HG03460 (cell line): ENCODE results near the gene GCHFR.

Source experiments
- ATAC-seq: cut with Tn5 transposase; IDR thresholded peaks from one replicate; pipeline ENCODE4 v1.9.1; 2021; ENCODE audit not compliant: unreplicated experiment

GCHFR gene

DNA sequence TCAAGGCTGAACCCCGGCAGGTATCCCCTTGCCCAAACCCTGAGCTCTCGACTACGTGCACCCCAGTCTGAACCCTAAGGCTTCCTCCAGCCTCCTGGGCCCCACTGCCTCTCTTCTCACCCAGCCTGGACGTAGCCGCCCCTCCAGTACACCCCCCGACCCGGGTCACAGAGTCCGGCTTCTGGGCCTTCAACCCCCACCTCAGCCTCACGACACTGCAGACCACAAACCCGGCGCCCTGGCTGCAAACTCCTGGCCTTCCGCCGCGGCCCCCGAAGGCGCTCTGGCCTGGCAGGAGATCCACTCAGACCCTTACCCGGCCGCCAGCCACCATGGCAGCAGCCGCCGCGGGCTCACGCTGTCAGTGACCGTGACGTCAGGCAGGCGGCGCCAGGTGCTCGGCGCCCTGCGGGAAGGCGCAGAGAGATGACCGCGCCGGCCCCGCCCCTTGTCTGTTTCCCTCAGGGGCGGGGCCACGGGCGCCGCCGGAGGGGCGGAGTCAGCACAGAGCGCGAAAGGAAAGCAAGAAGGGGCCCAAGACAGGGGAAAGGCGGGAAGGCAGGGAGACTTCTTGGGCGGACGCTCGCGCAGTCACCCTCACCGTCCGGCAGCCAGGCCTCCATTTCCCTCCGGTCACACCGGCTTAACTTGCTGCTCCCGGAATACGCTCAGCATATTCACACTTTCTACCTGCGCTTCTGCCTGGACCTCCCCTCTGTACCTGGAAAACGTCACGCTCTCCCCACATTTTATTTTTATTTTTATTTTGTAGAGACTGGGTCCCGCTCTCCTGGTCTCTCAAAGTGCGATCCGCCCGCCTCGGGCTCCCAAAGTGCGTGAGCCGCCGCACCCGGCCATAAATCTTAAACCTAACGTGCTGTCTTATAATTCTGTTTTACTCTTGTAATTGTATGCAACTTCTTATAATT lies 8.7 kb upstream of the GCHFR start, which contains the start of gene RMDN3:
TSS of gene RMDN3 (minus strand) at position 372 of the 929 bp plus-strand sequence. CDS start 471 bp downstream, outside the sequence.
- peak; percentile 82 for ATAC-seq

DNA sequence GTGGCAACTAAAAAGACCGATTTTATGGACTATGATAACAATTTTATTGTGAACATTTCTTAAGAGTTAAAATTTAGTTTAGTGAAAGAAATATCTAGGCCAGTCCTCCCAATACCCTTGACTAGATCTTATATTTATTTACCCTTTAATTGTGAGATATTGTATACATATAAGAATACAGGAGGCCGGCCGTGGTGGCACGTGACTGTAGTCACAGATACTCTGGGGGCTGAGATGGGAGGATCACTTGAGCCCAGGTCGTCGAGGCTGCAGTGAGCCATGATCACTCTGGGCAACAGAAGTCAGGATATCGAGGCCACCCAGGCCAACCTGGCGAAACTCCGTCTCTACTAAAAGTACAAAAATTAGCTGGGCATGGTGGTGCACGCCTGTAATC lies 8.1 kb upstream of the GCHFR start:
- no peak for ATAC-seq

- ATAC-seq = no peak
Measured at GRCh38 chr15:40756938-40757337, 6.9 kb upstream of the GCHFR start.

GRCh38 chr15:40759961-40760360 lies 3.9 kb upstream of the GCHFR start:
- no peak for ATAC-seq

DNA sequence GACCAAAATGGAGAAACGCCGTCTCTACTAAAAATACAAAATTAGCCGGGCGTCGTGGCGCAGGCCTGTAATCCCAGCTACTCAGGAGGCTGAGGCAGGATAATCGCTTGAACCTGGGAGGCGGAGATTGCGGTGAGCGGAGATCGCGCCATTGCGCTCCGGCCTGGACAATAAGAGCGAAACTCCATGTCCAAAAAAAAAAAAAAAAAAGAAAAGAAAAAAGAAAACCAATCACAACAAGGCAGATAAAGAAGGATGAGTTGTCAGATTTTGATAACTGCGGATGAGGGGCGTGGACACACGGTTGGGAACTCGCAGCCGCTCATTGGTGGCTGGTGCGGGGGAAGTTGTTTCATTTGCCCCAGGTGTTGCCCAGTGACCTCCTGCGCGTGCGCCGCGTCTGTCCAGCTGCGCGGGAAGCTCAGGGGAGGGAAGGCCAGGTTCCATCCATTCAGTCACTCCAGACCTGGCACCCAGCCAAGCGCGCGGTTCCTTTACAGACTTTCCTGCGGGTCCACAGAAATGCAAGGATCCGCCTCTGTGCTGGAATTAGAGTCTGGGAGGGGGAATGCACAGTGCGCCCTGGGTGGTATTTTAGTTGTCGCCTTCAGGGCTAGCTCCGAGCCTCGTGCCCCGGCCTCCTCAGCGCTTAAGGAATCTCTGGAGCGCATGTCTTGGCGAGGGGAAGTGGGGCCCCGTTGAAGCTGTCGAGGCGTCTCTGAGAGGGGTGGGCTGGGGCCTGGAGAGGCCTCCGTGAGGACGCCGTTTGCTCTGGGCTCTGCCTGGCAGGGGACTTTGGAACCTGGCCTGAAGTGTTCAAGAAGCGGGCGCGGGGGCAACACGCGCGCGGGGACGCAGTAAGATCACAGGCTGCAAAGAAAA lies 708 bp upstream of the GCHFR start:
- no peak for ATAC-seq

DNA sequence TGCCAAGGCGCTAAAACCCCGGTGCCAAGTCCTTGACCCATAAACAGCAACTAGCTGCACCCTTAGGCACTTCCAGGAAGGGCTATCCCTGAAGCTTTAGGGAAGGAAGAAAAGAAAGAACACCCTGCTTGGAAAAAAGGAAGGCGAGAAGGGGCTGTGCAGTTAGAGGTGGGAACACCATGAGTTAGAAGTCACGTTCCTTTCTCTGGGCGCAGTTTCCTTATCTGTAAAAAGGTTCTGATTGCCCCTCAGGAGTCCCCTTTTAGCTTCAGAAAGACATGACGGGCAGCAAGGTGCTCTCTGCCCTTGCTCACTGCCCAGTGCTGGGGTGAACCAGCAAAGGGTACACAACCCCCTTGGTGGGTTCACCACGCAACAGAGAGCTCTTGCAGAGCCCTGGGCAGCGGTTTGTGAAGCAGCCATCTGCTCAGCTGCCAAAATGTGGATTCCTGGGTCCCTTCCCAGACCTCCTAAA lies 798 bp downstream of the GCHFR start:
- no peak for ATAC-seq

DNA sequence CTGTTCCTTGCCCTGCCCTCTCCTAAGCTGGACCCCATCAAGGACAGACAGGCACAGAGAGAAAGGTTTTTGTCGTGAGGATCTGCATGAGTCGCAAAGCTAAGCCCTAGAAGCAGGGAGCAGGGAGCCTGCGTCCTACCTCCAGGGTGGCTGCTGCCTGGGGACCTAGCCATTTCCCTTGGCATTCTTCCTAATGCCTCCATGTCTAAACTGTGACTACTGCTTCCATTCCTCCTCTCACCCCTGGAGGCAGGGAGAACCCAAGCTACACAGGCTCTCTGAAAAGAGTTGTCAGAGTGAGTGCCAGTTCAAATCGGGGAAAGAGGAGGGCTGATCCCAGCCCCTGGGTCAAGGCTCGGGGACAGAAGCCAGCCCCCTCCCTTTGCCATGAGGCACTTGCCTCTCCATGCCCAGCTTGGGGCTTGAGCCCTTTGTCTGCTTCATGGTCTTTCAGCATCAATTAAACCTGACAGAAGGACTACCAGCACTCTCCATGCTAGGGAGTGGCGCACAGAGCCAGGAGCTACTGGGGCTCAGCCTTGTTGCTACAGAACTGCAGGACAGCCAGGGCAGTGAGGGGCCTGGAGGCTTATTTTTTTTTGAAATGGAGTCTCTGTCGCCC lies 2.4 kb downstream of the GCHFR start:
- no peak for ATAC-seq

GRCh38 chr15:40766906-40767837 lies 3.3 kb downstream of the GCHFR start:
- no peak for ATAC-seq

- ATAC-seq = no peak
Measured at GRCh38 chr15:40767838-40768500, 4.1 kb downstream of the GCHFR start.

- no peak for ATAC-seq
Measured at GRCh38 chr15:40768521-40769273, 4.8 kb downstream of the GCHFR start.

- ATAC-seq = peak; percentile 50
Measured at GRCh38 chr15:40769274-40770146, 5.6 kb downstream of the GCHFR start, which contains the start of gene C15orf62. C15orf62 (plus strand) TSS chr15:40769980; CDS start chr15:40770496, 516 bp downstream.

- ATAC-seq = no peak
Measured at GRCh38 chr15:40770147-40770721, 6.4 kb downstream of the GCHFR start.

DNA sequence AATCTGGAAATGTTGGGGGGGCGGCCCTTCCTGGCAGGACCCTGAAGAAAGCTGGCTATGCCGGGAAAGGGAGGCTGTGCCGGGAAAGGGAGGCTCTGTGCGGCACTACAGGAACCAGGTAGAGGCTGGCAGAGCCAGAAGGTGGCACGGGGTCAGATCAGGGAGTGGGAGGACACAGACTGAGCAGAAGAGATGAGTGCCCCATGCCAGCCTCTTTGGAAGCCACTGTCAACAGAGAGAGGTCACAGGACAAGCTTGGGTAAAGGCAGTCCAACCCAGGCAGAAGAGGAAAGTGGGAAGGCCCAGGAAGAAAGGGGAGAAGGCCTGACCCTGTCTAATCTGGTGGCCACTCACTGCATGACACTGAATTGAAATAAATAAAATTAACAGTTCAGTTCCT lies 7.4 kb downstream of the GCHFR start:
- no peak for ATAC-seq

GRCh38 chr15:40772014-40772413 lies 8.1 kb downstream of the GCHFR start:
- no peak for ATAC-seq

DNA sequence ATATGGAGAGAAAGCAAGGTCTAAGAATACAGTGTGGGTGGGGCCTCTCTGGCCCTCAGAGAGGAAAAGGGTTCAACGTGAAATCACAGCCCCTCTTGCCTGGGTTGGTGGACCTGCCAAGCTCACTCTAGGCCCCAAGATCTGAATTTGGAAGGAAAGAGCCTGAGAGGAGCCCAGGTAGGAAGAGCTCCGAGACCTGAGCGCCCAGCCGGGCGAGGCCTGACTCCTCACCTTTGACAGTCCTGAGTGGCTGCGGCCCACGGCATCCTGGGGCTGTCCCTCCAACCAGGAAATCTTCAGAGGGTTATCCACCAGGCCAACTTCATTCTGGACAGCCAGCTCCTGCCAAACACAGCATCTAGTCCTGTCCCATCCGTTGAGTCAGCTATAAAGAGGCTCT lies 9.6 kb downstream of the GCHFR start:
- ATAC-seq = no peak

DNA sequence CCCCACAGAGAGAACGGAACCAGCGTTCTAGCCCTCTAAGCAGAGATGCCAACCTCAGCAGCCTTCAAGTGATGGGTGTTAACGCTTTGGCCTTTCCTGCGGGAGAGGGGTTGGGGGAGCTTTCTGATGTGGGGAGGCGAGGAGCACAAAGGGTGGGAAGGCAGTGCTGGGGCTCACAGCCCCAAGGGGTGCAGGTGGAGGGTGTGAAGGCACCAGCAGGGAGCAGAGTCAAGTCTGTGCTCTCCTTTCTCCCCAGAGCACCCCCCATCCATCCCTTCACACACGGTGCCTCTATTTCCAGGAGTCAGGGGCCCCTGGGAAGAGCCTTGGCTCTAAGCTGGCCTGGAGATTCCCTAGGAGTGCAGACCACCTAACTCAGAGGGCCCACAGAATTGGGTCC lies 10.0 kb downstream of the GCHFR start:
- ATAC-seq = no peak

GRCh38 chr15:40775007-40775406 lies 11.1 kb downstream of the GCHFR start:
- ATAC-seq = no peak
